WTC11 (cell line): ENCODE measurements around the gene OPCML. TPM values are rescaled to one million over a fixed set of nuclear protein-coding genes. Genes with fewer than 3 reads are reported as not detected.

ENCODE experiments used
- ATAC-seq: fragments of 200-7000 bp; cut with Tn5 transposase; 2 replicates; pipeline ENCODE4 v1.10.0; 2021; ENCODE audit warnings: mild to moderate bottlenecking, moderate library complexity
- CTCF ChIA-PET: fragments of 300-600 bp; sonication (Branson Sonifier 250); formaldehyde crosslinking; loops from one replicate; lab custom pipeline; 2021; ENCODE audit warnings: antibody characterized with exemption; lab: Charles Lee
- POLR2A ChIA-PET: fragments of 350-600 bp; sonication (Branson Sonifier 250); formaldehyde crosslinking; loops from one replicate; lab custom pipeline; 2021; ENCODE audit warnings: antibody characterized with exemption; lab: Charles Lee
- DNase-seq: peaks from one replicate; pipeline ENCODE4 v3.0.0; 2021; ENCODE audit warnings: low spot score
- H3K27ac Mint-ChIP-seq: 2 replicates; pipeline ENCODE4 v1.8.0; 2021; ENCODE audit warnings: mixed read lengths
- H3K27me3 Mint-ChIP-seq: 2 replicates; pipeline ENCODE4 v1.8.0; 2021; ENCODE audit warnings: low read depth, mild to moderate bottlenecking, moderate library complexity, mixed read lengths
- H3K36me3 Mint-ChIP-seq: 2 replicates; pipeline ENCODE4 v1.8.0; 2021; ENCODE audit warnings: mixed read lengths
- H3K4me1 Mint-ChIP-seq: 2 replicates; pipeline ENCODE4 v1.8.0; 2022; ENCODE audit warnings: mixed read lengths
- H3K4me3 Mint-ChIP-seq: 2 replicates; pipeline ENCODE4 v1.8.0; 2021; ENCODE audit warnings: mild to moderate bottlenecking, moderate library complexity, mixed read lengths
- H3K9me3 Mint-ChIP-seq: 2 replicates; pipeline ENCODE4 v1.8.0; 2021; ENCODE audit warnings: mixed read lengths
- AFF4 ChIP-seq: sonication (generic); formaldehyde crosslinking; IDR thresholded peaks from 2 replicates; pipeline ENCODE4 v1.8.1; 2023; ENCODE audit warnings: mild to moderate bottlenecking, missing genetic modification reagents, borderline replicate concordance
- ATF1 ChIP-seq: sonication (generic); formaldehyde crosslinking; IDR thresholded peaks from 2 replicates; pipeline ENCODE4 v1.8.1; 2023; ENCODE audit warnings: mild to moderate bottlenecking, moderate library complexity, missing genetic modification reagents
- ATF6 ChIP-seq: sonication (generic); formaldehyde crosslinking; IDR thresholded peaks from 2 replicates; pipeline ENCODE4 v1.8.1; 2023; ENCODE audit warnings: mild to moderate bottlenecking, missing genetic modification reagents
- CBFB ChIP-seq: sonication (generic); formaldehyde crosslinking; IDR thresholded peaks from 2 replicates; pipeline ENCODE4 v1.8.1; 2022; ENCODE audit warnings: mild to moderate bottlenecking, low read depth, missing genetic modification reagents
- CREM ChIP-seq: sonication (generic); formaldehyde crosslinking; IDR thresholded peaks from 2 replicates; pipeline ENCODE4 v1.8.1; 2022; ENCODE audit warnings: mild to moderate bottlenecking, missing genetic modification reagents, moderate library complexity
- ELF4 ChIP-seq: sonication (generic); formaldehyde crosslinking; IDR thresholded peaks from 2 replicates; pipeline ENCODE4 v1.8.1; 2022; ENCODE audit warnings: low read depth, mild to moderate bottlenecking, moderate library complexity, missing genetic modification reagents
- HMGA2 ChIP-seq: fragments of 250-450 bp; sonication (Bioruptor Pico); IDR thresholded peaks from 2 replicates; pipeline ENCODE4 v1.4.0; 2021; ENCODE audit warnings: mild to moderate bottlenecking, moderate library complexity
- MAX ChIP-seq: sonication (generic); formaldehyde crosslinking; IDR thresholded peaks from 2 replicates; pipeline ENCODE4 v1.8.0; 2022; ENCODE audit warnings: mild to moderate bottlenecking, missing genetic modification reagents
- MYBL2 ChIP-seq: sonication (generic); formaldehyde crosslinking; IDR thresholded peaks from 2 replicates; pipeline ENCODE4 v1.8.1; 2023; ENCODE audit warnings: mild to moderate bottlenecking, moderate library complexity, missing genetic modification reagents
- NR1H2 ChIP-seq: sonication (generic); formaldehyde crosslinking; IDR thresholded peaks from 2 replicates; pipeline ENCODE4 v1.9.0; 2021; ENCODE audit warnings: mild to moderate bottlenecking, moderate library complexity, missing genetic modification reagents
- NR2C2 ChIP-seq: sonication (generic); formaldehyde crosslinking; IDR thresholded peaks from 2 replicates; pipeline ENCODE4 v1.8.0; 2022; ENCODE audit warnings: mild to moderate bottlenecking, missing genetic modification reagents
- SMAD3 ChIP-seq: sonication (generic); formaldehyde crosslinking; IDR thresholded peaks from 2 replicates; pipeline ENCODE4 v1.8.0; 2022; ENCODE audit warnings: missing genetic modification reagents, mild to moderate bottlenecking, borderline replicate concordance
- SMAD4 ChIP-seq: sonication (generic); formaldehyde crosslinking; IDR thresholded peaks from 2 replicates; pipeline ENCODE4 v1.8.0; 2022; ENCODE audit warnings: mild to moderate bottlenecking, missing genetic modification reagents
- SOX15 ChIP-seq: fragments of 250-450 bp; sonication (Bioruptor Pico); IDR thresholded peaks from 2 replicates; pipeline ENCODE4 v1.9.0; 2021; ENCODE audit warnings: mild to moderate bottlenecking
- USF2 ChIP-seq: sonication (generic); formaldehyde crosslinking; IDR thresholded peaks from 2 replicates; pipeline ENCODE4 v1.8.1; 2023; ENCODE audit warnings: mild to moderate bottlenecking, missing genetic modification reagents, moderate library complexity
- ZMAT4 ChIP-seq: fragments of 250-450 bp; sonication (Bioruptor Pico); IDR thresholded peaks from 2 replicates; pipeline ENCODE4 v1.9.0; 2021; ENCODE audit warnings: mild to moderate bottlenecking
- ZNF512 ChIP-seq: sonication (generic); formaldehyde crosslinking; IDR thresholded peaks from 2 replicates; pipeline ENCODE4 v1.8.1; 2022; ENCODE audit warnings: missing genetic modification reagents, borderline replicate concordance
- total RNA-seq: library from RNA; stranded (reverse); gene quantifications from 3 replicates; pipeline ENCODE4 v1.2.3, GENCODE V29; 2021

Gene OPCML
- total RNA-seq, 1 experiment from 2014 or later = 1.5 TPM

GRCh38 chr11:132780046-132780445, 752.3 kb downstream of the OPCML start (continued):
- TF ChIP-seq AFF4 (CRISPR knock-in tag) (no peak), SMAD4 (no peak)

- Mint-ChIP-seq H3K27ac (no peak overlapping the region), H3K4me1 (peaks cover 43% of the 10 kb centered on the region), H3K4me3 (no peak overlapping the region), H3K9me3 (peaks cover 10% of the 10 kb centered on the region), H3K27me3 (no peaks in the 10 kb centered on the region), H3K36me3 (no peaks in the 10 kb centered on the region)
- ATAC-seq (peak; percentile 90), DNase-seq (peak; percentile 25)
- CTCF ChIA-PET = interaction anchor here (1.0 to 1.3 kb wide), 3 partner anchors 12 to 299 kb away, joined by 3 to 6 read pairs (median 4); no protein-coding TSS in a partner anchor
- no peak for TF ChIP-seq MAX (CRISPR knock-in tag)
- no peak for TF ChIP-seq SOX15 (CRISPR knock-in tag)
- TF ChIP-seq CBFB (CRISPR knock-in tag) = no peak
- no peak for TF ChIP-seq USF2 (CRISPR knock-in tag)
- no peak for TF ChIP-seq NR2C2 (CRISPR knock-in tag)
- TF ChIP-seq NR1H2 (CRISPR knock-in tag) = no peak
- TF ChIP-seq MYBL2 = no peak
- TF ChIP-seq CREM (CRISPR knock-in tag) = no peak
- no peak for TF ChIP-seq ATF1 (CRISPR knock-in tag)
- TF ChIP-seq ATF6 (CRISPR knock-in tag) = no peak
- no peak for TF ChIP-seq SMAD4
- no peak for TF ChIP-seq ELF4
- TF ChIP-seq ZMAT4 (CRISPR knock-in tag) = no peak
- no peak for TF ChIP-seq SMAD3 (CRISPR knock-in tag)
- no peak for TF ChIP-seq ZNF512 (CRISPR knock-in tag)
- no peak for TF ChIP-seq HMGA2
- POLR2A ChIA-PET = interaction anchor here (0.6 kb wide), 2 partner anchors 123 to 1094 kb away, joined by 3 to 4 read pairs; no protein-coding TSS in a partner anchor
Observed at GRCh38 chr11:132779497-132779896, 752.8 kb downstream of the OPCML start.
